GM08714 (cell line): Measurements from ENCODE around the gene DBNDD2.

ENCODE experiments used
- H3K4me3 ChIP-seq: fragments of 200-500 bp; sonication (Bioruptor generic); 2 replicates; pipeline ENCODE4 v1.5.1; 2014; ENCODE audit warnings: mild to moderate bottlenecking, low read length, inconsistent platforms
- ZNF274 ChIP-seq: IDR thresholded peaks from 2 replicates; pipeline ENCODE4 v1.6.1; 2012; ENCODE audit warnings: mild to moderate bottlenecking, low read depth, low read length

DBNDD2 gene

GRCh38 chr20:45419188-45420091, 11.4 kb downstream of the DBNDD2 start:
- no peak for TF ChIP-seq ZNF274
- H3K4me3 ChIP-seq = no peak overlapping the region

- TF ChIP-seq ZNF274 = no peak
- no peak overlapping the region for H3K4me3 ChIP-seq
Observed at GRCh38 chr20:45420125-45420524, 12.0 kb downstream of the DBNDD2 start.

GRCh38 chr20:45423700-45424099, 15.6 kb downstream of the DBNDD2 start:
- H3K4me3 ChIP-seq = no peak overlapping the region
- TF ChIP-seq ZNF274 = no peak

- TF ChIP-seq ZNF274 = no peak
- no peak overlapping the region for H3K4me3 ChIP-seq
Observed at GRCh38 chr20:45425561-45425960, 17.5 kb downstream of the DBNDD2 start.

- TF ChIP-seq ZNF274 = no peak
- no peak overlapping the region for H3K4me3 ChIP-seq
Observed at GRCh38 chr20:45426320-45427016, 18.4 kb downstream of the DBNDD2 start.

- no peak for TF ChIP-seq ZNF274
- no peak overlapping the region for H3K4me3 ChIP-seq
Observed at GRCh38 chr20:45427236-45428149, 19.4 kb downstream of the DBNDD2 start.

- H3K4me3 ChIP-seq = no peak overlapping the region
- TF ChIP-seq ZNF274 = no peak
Observed at GRCh38 chr20:45429618-45430017, 21.5 kb downstream of the DBNDD2 start.

GRCh38 chr20:45432294-45432693, 24.2 kb downstream of the DBNDD2 start:
- no peak for TF ChIP-seq ZNF274
- H3K4me3 ChIP-seq = no peak overlapping the region; the same call in 1 of the 2 replicates

GRCh38 chr20:45433316-45433715, 25.2 kb downstream of the DBNDD2 start:
- no peak overlapping the region for H3K4me3 ChIP-seq
- TF ChIP-seq ZNF274 = no peak

- no peak for TF ChIP-seq ZNF274
- H3K4me3 ChIP-seq = no peak overlapping the region
Observed at GRCh38 chr20:45433976-45434375, 25.9 kb downstream of the DBNDD2 start.

- no peak for TF ChIP-seq ZNF274
- peak overlapping the region; percentile 29; the same call in 1 of the 2 replicates for H3K4me3 ChIP-seq
Observed at GRCh38 chr20:45436732-45437485, 28.8 kb downstream of the DBNDD2 start.

GRCh38 chr20:45440424-45440823, 32.3 kb downstream of the DBNDD2 start:
- TF ChIP-seq ZNF274 = no peak
- no peak overlapping the region for H3K4me3 ChIP-seq
